22Rv1 (cell line): ENCODE results near the gene CCDC174.

Source experiments
- CTCF ChIP-seq: fragments of 450-650 bp; IDR thresholded peaks from 2 replicates; pipeline ENCODE4 v1.5.1; 2017; ENCODE audit warnings: mild to moderate bottlenecking
- ZFX ChIP-seq: fragments of 450-650 bp; IDR thresholded peaks from 2 replicates; pipeline ENCODE4 v1.6.1; 2017; ENCODE audit warnings: antibody characterized with exemption, borderline replicate concordance

- TF ChIP-seq CTCF = no peak
- TF ChIP-seq ZFX = no peak
These were observed 15.0 kb upstream of the CCDC174 start for GRCh38 chr3:14636496-14637087.
